GM10847 (cell line): ENCODE measurements around the gene IL10RA.

Experiments
- POLR2A ChIP-seq: IDR thresholded peaks from 2 replicates; pipeline ENCODE4 v1.6.1; 2011; ENCODE audit not compliant: insufficient read length; ENCODE audit errors: extremely low read depth

The IL10RA gene

DNA sequence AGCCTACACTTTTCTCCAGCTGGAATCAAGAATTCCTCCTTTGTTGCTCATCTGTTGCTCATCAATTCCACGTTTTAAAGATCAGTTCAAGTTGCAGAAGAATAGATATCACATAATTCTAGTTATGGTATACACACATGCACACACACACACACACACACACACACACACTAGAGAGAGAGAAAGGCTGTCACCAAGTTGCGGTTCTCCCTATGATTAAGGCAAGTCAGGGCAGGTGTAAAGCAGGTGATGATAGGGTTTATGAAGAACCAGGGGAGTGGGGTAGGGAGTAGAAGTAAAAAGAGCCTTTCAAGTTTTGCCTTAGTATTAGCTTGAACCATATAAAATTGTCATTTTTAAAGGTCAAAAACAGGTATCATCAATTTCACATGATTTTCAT, 59.0 kb downstream of the IL10RA start:
- no peak for TF ChIP-seq POLR2A

DNA sequence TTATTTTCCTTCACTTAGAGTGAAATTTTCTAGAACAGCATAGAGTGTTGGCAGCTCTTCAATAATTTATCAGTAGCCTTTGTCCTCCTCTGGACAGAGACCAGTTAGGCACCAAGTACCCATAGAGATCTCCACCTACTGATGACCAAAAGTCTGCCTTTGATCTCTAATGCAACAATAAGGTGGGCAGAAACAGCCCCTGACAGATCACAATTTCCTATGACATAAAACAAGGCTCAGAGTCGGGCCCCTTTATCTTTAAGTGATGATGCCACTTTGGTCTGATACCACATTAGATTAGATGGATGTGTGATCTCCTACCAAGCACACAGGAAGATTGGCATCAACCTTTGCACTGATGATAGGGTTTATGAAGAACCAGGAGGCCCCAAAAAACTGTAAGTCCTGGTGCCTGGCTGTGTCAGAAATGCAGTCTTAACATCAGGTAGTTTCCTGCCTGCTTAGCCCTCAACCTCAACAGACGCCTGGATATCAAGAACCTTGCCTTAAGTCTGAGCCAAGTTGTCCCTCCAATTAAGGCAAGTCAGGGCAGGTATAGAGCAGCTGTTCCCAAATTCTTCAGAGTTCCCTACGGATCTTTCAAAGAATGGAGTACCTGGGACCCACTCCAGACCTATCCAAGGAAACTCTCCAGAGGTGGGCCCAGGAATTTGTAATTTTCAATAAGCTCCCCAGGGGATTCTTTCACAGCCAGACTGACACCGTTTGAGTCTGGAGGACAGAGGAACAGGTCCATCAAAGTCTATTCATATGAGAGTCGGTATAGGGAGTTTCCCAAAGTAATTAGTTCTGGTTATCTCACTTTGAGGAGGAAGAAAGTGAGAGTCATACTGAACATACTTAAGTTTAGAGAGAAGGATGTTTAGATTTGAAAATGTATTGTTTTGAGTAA, 60.1 kb downstream of the IL10RA start:
- no peak for TF ChIP-seq POLR2A

DNA sequence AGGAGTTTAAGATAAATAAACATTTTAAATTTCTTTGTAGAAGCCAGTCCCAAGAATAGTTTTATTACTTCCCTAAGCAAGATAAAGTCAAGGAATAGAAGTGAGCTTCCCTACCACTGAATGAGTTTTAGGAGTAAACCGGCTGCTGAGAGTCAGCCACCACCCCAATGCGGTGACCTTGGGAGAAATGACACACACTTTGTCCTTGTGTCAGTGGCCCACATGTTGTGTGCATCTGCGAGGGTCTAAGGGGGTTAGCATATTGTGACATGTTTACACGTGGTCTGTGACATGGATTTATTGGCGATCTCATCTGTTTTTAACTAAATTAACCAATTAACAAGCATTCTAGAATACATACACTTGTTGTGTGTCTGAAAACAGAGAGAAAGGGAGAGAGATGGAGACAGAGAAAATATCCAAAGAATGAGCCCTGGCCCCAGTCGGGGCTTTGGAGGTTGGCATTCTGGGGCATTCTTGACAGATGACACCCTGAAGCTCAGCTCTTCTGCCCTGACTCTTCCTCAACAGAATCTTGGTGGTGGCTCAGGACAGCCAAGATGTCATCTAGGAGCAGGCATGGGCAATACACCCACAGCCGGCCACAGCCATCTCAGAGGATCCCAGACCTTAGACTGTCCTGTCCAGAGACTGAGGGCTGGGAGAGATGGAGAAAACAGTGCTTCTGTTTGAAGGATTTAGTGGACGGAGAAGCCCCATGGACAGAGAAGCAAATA, 60.9 kb downstream of the IL10RA start:
- no peak for TF ChIP-seq POLR2A

DNA sequence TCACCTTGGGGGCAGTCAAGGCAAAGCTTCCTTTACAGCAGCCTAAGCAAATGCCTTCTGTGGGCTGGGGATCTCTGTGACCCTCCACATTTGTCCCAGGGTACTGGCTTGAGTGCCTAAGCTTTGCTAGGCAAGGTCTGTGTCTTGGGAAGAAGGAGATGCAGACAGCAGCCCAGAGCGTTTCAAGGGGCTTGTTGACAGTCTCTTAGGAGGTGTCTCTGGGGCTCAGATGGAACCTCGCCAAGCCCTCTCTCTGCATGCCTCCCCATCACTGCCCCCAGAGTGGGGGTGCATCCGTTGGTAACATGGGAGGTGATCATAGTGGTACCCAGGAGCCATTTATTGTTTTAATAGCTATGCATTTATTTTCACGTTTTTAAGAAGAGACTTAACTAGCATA, 61.6 kb downstream of the IL10RA start:
- no peak for TF ChIP-seq POLR2A

DNA sequence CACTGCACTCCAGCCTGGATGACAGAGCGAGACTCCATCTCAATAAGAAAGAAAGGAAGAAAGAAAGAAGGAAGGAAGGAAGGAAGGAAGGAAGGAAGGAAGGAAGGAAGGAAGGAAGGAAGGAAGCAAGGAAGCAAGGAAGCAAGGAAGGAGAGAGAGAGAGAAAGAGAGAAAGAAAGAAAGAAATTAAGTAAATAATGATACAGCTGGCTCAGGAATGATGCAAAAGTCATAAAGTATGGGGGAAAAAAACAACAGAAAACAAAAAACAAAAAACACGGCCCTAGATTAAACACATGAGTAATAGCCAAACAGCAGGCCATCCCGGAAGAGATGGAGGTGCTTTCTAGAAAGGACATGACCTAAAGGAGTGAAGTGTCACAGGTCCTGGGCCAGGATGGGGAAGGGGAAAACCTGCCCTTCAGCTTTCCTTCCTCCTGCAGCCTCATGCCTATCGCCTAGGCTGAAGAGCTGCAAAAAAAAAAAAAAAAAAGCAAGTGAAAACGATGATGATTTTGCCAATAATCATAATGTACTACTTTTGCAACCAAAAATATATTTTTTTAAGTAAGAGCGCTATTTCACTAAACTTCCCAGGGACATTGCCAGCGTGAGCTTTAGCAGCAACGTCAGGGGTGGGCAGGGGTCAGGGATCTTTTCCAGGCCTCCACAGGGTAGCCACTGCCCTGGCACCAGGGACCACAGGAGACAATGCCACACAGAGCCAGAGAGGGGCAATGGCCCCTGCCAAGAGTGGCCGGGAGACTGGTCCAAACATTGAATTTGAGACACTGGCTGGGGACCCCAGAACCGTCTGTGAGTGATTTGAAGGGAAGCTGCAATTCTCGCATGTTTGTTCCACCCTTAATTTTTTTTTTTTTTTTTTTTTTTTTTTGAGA, 62.5 kb downstream of the IL10RA start:
- no peak for TF ChIP-seq POLR2A

DNA sequence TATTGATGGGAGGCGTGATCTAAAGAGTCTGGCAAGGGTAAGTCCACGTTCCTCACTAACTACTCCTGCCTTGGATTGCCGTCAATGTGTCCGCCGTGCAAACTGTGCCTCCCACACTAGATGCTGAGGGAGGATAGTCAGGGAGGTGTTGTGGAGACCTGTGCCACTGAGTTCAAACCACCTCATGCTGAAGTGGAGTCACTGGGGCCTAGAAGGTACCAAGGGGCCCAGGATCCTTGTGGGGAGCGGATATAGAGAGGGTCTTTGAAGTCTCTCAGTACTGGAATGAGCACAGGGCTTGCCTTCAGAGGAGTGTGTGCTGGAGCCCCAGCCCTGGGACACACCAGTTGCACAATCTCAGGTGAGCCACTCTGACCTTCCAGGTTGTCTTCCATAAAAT, 63.6 kb downstream of the IL10RA start:
- no peak for TF ChIP-seq POLR2A

DNA sequence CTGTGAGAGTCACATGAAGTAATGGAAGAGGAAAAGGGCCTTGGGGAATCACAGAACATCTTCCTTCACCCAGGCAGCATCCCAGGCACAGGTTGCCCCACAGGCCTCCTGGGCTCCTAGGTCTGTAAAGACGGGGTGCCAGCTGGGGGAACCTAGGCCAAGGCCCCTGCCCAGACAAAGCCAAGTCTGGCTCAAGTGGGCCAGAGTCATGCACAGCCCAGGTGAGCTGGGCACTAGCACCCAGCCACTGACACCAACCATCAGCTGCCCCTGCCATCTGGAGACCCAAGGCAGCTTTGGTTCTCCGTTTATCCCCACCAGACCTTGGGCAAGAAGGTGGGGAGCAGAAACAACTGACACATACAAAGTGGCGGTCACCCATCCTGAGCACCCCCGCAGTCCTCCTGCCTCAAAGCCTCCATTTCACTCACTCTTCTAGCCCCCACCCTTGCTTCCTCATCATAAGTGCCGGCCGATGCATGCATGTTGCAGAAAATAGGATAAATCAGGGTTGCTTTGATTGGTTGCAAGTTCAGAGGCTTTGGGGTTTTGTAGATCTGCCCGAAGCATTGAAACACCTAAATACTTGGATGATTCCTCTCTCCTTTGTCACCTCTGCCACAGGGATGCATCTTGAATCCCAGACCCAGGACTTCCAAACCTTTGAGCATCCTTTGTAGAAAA, 64.2 kb downstream of the IL10RA start:
- no peak for TF ChIP-seq POLR2A
